Stomach (tissue), 4 donors: ENCODE results near the gene CTSF.
"Not testable (repeated sequence)": the region's sequence is repeated elsewhere in the genome, so short reads cannot be mapped to it uniquely, and the experiment has no call there.

Source experiments
- POLR2A ChIP-seq, 4 donors: fragments of 450-650 bp; IDR thresholded peaks; one replicate each; pipeline ENCODE4 v1.6.1; 2016; ENCODE audit warnings: antibody characterized with exemption in 4 of 4, control low read depth in 2 of 4, mild to moderate bottlenecking in 1 of 4, moderate library complexity in 1 of 4
- POLR2AphosphoS5 ChIP-seq, 3 donors: sonication (generic); formaldehyde crosslinking; IDR thresholded peaks; one replicate each; pipeline ENCODE4 v1.6.1; 2016; ENCODE audit warnings: antibody characterized with exemption in 3 of 3
- TF ChIP-seq, protein P1 (sequence below), 7 experiments: fragments of 450-650 bp in 4 of 7; fragments of 200-600 bp in 3 of 7; sonication (generic) in 3 of 7; IDR thresholded peaks; one replicate each; pipeline ENCODE4 v1.5.1; 2016 to 2019; ENCODE audit warnings: antibody characterized with exemption in 7 of 7, control low read depth in 2 of 7, mild to moderate bottlenecking in 1 of 7

DNA sequence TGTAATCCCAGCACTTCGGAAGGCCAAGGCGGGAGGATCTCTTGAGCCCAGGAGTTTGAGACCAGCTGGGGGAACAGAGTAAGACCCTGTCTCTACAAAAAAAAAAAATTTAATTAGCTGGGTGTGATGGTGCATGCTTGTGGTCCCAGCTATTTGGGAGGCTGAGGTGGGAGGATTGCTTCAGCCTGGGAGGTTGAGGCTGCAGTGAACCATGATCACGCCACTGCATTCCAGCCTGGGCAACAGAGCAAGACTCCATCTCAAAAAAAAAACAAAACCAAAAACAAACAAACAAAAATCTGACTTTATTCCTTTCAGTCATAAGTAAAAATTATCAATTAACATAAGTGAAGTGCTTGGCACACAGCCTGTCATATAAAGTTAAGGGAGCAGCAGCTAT is 38.2 kb upstream of the CTSF start:
- TF ChIP-seq POLR2A, POLR2AphosphoS5 (IDR thresholded peaks at IDR 0.05): not testable (repeated sequence)
- TF ChIP-seq, protein P1, sequence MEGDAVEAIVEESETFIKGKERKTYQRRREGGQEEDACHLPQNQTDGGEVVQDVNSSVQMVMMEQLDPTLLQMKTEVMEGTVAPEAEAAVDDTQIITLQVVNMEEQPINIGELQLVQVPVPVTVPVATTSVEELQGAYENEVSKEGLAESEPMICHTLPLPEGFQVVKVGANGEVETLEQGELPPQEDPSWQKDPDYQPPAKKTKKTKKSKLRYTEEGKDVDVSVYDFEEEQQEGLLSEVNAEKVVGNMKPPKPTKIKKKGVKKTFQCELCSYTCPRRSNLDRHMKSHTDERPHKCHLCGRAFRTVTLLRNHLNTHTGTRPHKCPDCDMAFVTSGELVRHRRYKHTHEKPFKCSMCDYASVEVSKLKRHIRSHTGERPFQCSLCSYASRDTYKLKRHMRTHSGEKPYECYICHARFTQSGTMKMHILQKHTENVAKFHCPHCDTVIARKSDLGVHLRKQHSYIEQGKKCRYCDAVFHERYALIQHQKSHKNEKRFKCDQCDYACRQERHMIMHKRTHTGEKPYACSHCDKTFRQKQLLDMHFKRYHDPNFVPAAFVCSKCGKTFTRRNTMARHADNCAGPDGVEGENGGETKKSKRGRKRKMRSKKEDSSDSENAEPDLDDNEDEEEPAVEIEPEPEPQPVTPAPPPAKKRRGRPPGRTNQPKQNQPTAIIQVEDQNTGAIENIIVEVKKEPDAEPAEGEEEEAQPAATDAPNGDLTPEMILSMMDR (IDR thresholded peaks at IDR 0.05) = not testable (repeated sequence)
